NK-92 treated with Interleukin-12 subunit alpha and Interleukin-12 subunit beta, amount 100 ng/mL, for 24 hours (cell line): ENCODE data around the gene CCSER2.

ENCODE experiments used
- DNase-seq: peaks from one replicate; lab custom pipeline; 2025; lab: John Stamatoyannopoulos, UW

Gene CCSER2

GRCh38 chr10:84549368-84550165, 221.2 kb downstream of the CCSER2 start:
- DNase-seq = no peak

GRCh38 chr10:84550756-84551436, 222.5 kb downstream of the CCSER2 start:
- no peak for DNase-seq

GRCh38 chr10:84551437-84552120, 223.2 kb downstream of the CCSER2 start:
- no peak for DNase-seq

- DNase-seq = no peak
These were observed 224.1 kb downstream of the CCSER2 start for GRCh38 chr10:84552478-84552877.

- no peak for DNase-seq
These were observed 234.2 kb downstream of the CCSER2 start for GRCh38 chr10:84562592-84562991.

- DNase-seq = no peak
These were observed 235.0 kb downstream of the CCSER2 start for GRCh38 chr10:84563355-84563754.

- no peak for DNase-seq
These were observed 235.5 kb downstream of the CCSER2 start for GRCh38 chr10:84563868-84564267.

GRCh38 chr10:84565881-84566582, 237.6 kb downstream of the CCSER2 start:
- DNase-seq = no peak

- DNase-seq = no peak
These were observed 238.7 kb downstream of the CCSER2 start for GRCh38 chr10:84567133-84567532.
